Duodenal mucosa (tissue), 2 donors: ENCODE measurements around the gene CNN3.

ENCODE experiments used
- H3K27ac ChIP-seq: one replicate; pipeline ENCODE4 v1.7.0; 2013; ENCODE audit warnings: low read depth, low read length
- H3K27me3 ChIP-seq, 2 donors: one replicate each; pipeline ENCODE4 v1.7.0; 2013; ENCODE audit warnings: low read length in 2 of 2, control low read depth in 1 of 2; ENCODE audit not compliant: insufficient read depth in 2 of 2, control insufficient read depth in 1 of 2
- H3K36me3 ChIP-seq, 2 donors: one replicate each; pipeline ENCODE4 v1.7.0; 2013; ENCODE audit warnings: low read length in 2 of 2, control low read depth in 1 of 2; ENCODE audit not compliant: insufficient read depth in 2 of 2, control insufficient read depth in 1 of 2
- H3K4me1 ChIP-seq, 2 donors: one replicate each; pipeline ENCODE4 v1.7.0; 2013; ENCODE audit warnings: low read length in 2 of 2, control low read depth in 1 of 2; ENCODE audit not compliant: insufficient read depth in 2 of 2, control insufficient read depth in 1 of 2
- H3K4me3 ChIP-seq, 2 donors: one replicate each; pipeline ENCODE4 v1.7.0; 2013; ENCODE audit warnings: low read length in 2 of 2, low read depth in 1 of 2
- H3K9ac ChIP-seq, 2 donors: one replicate each; pipeline ENCODE4 v1.7.0; 2013; ENCODE audit warnings: low read length in 2 of 2, low read depth in 1 of 2
- H3K9me3 ChIP-seq, 2 donors: one replicate each; pipeline ENCODE4 v1.7.0; 2013; ENCODE audit warnings: low read length in 2 of 2, control low read depth in 1 of 2; ENCODE audit not compliant: control insufficient read depth in 1 of 2

CNN3 gene

GRCh38 chr1:94875794-94876193 lies 51.1 kb downstream of the CNN3 start:
- Histone ChIP-seq H3K27ac (no peak overlapping the region), H3K4me1 (no peaks in the 10 kb centered on the region), H3K27me3 (no peaks in the 10 kb centered on the region), H3K4me3 (no peak overlapping the region), H3K36me3 (peaks cover 11 to 63% of the 10 kb centered on the region in 2 donors), H3K9me3 (no peaks in the 10 kb centered on the region), H3K9ac (no peak overlapping the region)

GRCh38 chr1:94874423-94874822 lies 52.5 kb downstream of the CNN3 start:
- no peak overlapping the region for H3K9ac ChIP-seq

GRCh38 chr1:94873520-94874351 lies 53.2 kb downstream of the CNN3 start:
- Histone ChIP-seq H3K36me3 (peaks cover 18 to 75% of the 10 kb centered on the region in 2 donors), H3K27me3 (no peaks in the 10 kb centered on the region), H3K27ac (no peak overlapping the region), H3K4me1 (no peaks in the 10 kb centered on the region), H3K9me3 (no peaks in the 10 kb centered on the region), H3K4me3 (no peak overlapping the region), H3K9ac (no peak overlapping the region)

More at GRCh38 chr1:94874423-94874822, 52.5 kb downstream of the CNN3 start:
- Histone ChIP-seq H3K4me1 (no peaks in the 10 kb centered on the region), H3K27ac (no peak overlapping the region), H3K4me3 (no peak overlapping the region), H3K36me3 (peaks cover 18 to 71% of the 10 kb centered on the region in 2 donors), H3K27me3 (no peaks in the 10 kb centered on the region), H3K9me3 (no peaks in the 10 kb centered on the region)

GRCh38 chr1:94872771-94873495 lies 54.0 kb downstream of the CNN3 start:
- Histone ChIP-seq H3K9me3 (no peaks in the 10 kb centered on the region), H3K9ac (no peak overlapping the region), H3K36me3 (peaks cover 18 to 69% of the 10 kb centered on the region in 2 donors), H3K27ac (no peak overlapping the region), H3K4me3 (no peak overlapping the region), H3K27me3 (no peaks in the 10 kb centered on the region), H3K4me1 (no peaks in the 10 kb centered on the region)

GRCh38 chr1:94871031-94871430 lies 55.9 kb downstream of the CNN3 start:
- H3K36me3 ChIP-seq: peaks cover 18 to 68% of the 10 kb centered on the region in 2 donors
- H3K4me3 ChIP-seq: no peak overlapping the region
- H3K4me1 ChIP-seq: no peaks in the 10 kb centered on the region
- no peak overlapping the region for H3K27ac ChIP-seq
- H3K9ac ChIP-seq: no peak overlapping the region
- H3K9me3 ChIP-seq: no peaks in the 10 kb centered on the region
- H3K27me3 ChIP-seq: no peaks in the 10 kb centered on the region

GRCh38 chr1:94866164-94866807 lies 60.6 kb downstream of the CNN3 start:
- no peak overlapping the region for H3K27ac ChIP-seq
- peaks cover 8 to 35% of the 10 kb centered on the region in 2 donors for H3K36me3 ChIP-seq
- no peak overlapping the region for H3K9ac ChIP-seq
- H3K4me3 ChIP-seq: no peak overlapping the region
- peaks cover 0 to 20% of the 10 kb centered on the region in 2 donors for H3K4me1 ChIP-seq
- H3K27me3 ChIP-seq: no peaks in the 10 kb centered on the region
- H3K9me3 ChIP-seq: no peaks in the 10 kb centered on the region

GRCh38 chr1:94865360-94865759 lies 61.5 kb downstream of the CNN3 start:
- Histone ChIP-seq H3K36me3 (peaks cover 6 to 34% of the 10 kb centered on the region in 2 donors), H3K4me1 (peaks cover 0 to 20% of the 10 kb centered on the region in 2 donors), H3K9ac (no peak overlapping the region), H3K4me3 (no peak overlapping the region), H3K9me3 (no peaks in the 10 kb centered on the region), H3K27ac (peak overlapping the region; percentile 59), H3K27me3 (no peaks in the 10 kb centered on the region)

GRCh38 chr1:94864821-94865220 lies 62.1 kb downstream of the CNN3 start:
- Histone ChIP-seq H3K9ac (no peak overlapping the region), H3K27ac (peak overlapping the region; percentile 65), H3K9me3 (no peaks in the 10 kb centered on the region), H3K27me3 (no peaks in the 10 kb centered on the region), H3K4me3 (no peak overlapping the region), H3K36me3 (peaks cover under 1 to 31% of the 10 kb centered on the region in 2 donors), H3K4me1 (peaks cover 0 to 20% of the 10 kb centered on the region in 2 donors)

GRCh38 chr1:94863919-94864318 lies 63.0 kb downstream of the CNN3 start:
- Histone ChIP-seq H3K36me3 (peaks cover 0 to 30% of the 10 kb centered on the region in 2 donors), H3K4me3 (no peak overlapping the region), H3K27me3 (no peaks in the 10 kb centered on the region), H3K9ac (no peak overlapping the region), H3K4me1 (peaks cover 0 to 20% of the 10 kb centered on the region in 2 donors), H3K27ac (peak overlapping the region; percentile 65), H3K9me3 (no peaks in the 10 kb centered on the region)
